Stimulated activated CD4-positive, alpha-beta T cell treated with anti-CD3 and anti-CD28 coated beads, TNF-alpha, amount 100 ng/mL, for 24 hours (primary cell): ENCODE results near the gene SLC17A9.

Experiments used
- DNase-seq, 3 experiments: peaks; one replicate each; pipeline ENCODE4 v3.0.0-alpha.2; 2020; ENCODE audit warnings: low read depth in 3 of 3

SLC17A9 gene

GRCh38 chr20:62968378-62969178 is 16.1 kb downstream of the SLC17A9 start:
- no peak for DNase-seq

DNA sequence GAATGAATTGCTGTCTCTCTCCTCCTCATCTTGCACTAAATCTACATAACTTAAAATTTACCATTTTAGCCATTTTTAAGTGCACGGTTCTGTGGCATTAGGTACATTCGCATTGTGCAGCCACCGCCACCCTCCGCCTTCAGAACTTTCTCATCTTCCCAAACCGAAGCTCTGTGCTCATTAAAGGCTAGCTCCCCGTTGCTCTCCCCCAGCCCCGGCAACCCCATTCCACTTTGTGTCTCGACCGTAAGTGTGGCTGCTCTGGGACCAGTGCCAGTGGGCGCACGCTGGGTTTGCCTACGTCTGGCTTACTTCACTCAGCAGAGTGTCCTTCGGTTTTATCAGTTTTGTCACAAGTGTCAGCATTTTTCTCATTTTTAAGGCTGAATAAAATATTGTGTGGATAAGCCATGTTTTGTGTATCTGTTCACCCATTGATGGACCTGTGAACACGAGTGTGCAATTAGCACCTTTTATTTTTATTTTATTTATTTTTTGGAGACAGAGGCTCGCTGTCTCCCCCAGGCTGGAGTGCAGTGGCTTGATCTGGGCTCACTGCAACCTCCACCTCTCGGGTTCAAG is 16.8 kb downstream of the SLC17A9 start:
- no peak for DNase-seq

DNA sequence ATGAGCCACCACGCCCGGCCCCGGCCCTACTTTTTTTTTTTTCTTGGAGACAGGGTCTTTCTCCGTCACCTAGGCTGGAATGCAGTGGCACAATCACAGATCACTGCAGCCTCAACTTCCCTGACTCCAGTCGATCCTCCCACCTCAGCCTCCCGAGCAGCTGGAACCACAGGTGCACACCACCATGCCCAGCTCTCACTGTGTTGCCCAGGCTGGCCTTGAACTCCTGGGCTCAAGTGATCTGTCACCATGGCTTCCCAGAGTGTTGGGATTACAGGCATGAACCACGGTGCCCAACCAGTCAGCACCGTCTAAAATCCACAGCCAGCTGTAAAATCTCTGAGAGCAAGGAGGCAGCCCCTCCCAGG is 17.4 kb downstream of the SLC17A9 start:
- no peak for DNase-seq

- DNase-seq, result no peak
These were observed 18.1 kb downstream of the SLC17A9 start for GRCh38 chr20:62970307-62971210.

GRCh38 chr20:62971211-62971949 is 18.9 kb downstream of the SLC17A9 start:
- no peak for DNase-seq

- DNase-seq, result peak; percentile 69 to 87 (median 70)
These were observed 19.7 kb downstream of the SLC17A9 start for GRCh38 chr20:62971950-62972844.

DNA sequence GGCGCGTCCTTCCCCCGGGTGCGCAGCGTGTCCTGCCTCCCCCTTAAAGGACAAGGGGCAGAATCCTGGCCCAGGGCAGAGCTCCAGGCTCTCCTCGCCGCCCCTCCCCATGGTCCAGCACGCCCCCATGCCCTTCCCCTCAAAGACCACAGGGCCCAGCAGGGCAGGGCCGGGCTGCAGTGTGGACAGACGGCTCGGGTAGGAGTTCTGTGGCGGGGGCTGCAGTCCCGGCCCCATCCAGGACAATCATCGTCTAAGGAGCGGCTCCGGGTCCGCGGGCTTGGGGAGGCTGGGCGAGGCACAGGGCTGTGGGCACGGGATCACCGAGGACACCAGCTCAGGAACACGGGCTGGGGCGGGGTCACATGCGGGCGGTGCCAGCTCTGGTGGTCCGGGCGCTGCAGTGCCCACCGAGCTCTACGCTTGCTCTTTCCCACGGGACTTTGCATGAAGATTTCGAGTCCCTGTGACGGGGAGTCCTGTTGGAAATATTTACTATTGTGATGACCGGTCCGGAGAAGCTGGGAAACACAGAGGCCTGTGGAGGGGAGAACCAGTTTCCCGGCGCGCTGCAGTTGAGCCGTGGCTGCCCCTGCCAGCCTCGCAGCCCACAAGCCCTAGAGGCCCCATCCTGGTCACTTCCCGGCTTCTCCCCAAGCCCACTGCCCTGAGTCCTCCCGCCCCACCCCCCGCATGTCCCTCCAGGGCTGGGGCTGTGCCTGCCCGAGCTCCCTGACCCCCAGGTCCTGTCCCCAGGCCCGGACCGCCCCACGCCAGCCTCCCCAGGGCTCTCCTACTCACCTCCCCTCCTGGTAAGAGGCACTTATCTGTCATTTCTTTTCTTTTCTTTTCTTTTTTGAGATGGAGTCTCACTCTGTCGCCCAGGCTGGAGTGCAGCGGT is 20.6 kb downstream of the SLC17A9 start:
- no peak for DNase-seq

DNA sequence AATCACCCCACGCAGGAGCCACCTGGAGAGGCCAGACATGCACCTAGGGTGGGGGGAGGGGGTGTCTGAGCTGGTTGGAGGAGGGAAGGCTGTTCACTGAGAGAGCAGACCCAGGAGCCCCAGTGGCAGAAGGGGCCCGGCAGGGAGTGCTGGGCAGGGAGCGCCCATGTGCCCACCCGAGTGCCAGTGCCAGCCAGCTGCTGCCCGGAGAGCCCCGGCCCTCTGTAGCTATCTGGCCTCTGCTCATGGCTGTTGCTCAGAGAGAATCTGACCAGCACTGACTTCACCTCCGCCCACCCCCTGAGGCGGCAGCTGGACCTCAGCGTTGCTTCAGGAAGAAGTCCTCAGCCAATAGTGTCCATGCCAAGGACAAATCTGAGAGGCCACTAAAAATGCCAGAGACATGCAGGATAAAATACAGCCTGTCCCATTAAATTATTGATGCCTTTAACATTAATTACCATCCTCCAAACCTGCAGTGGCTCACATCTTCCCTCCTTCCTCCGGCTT is 22.8 kb downstream of the SLC17A9 start:
- DNase-seq, result no peak

DNA sequence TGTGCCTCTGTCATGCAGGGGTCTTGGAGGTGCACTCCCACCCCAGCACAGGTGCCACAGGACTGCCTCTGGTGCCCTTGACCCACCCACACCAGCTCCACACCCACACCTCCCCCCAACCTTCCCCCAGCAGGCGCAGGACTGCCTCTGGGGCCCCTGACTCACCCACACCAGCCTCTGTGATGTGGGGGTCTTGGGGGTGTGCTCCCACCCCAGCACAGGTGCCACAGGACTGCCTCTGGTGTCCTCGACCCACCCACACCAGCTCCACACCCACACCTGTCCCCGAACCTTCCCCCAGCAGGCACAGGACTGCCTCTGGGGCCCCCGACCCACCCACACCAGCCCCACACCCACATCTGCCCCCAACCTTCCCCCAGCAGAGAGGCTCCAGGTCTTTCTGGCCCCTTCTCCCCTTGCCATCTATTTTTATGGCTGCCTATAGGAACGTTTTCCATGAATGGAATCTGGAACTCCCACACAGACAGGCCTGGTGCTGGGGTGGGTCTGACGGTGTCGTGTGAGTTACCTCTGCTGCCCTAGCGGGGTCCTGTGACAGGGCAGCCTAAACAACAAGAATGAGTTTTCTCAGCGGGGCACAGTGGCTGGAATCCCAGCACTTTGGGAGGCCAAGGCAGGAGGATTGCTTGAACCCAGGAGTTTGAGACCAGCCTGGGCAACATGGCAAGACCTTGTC is 23.5 kb downstream of the SLC17A9 start:
- DNase-seq, result no peak

DNA sequence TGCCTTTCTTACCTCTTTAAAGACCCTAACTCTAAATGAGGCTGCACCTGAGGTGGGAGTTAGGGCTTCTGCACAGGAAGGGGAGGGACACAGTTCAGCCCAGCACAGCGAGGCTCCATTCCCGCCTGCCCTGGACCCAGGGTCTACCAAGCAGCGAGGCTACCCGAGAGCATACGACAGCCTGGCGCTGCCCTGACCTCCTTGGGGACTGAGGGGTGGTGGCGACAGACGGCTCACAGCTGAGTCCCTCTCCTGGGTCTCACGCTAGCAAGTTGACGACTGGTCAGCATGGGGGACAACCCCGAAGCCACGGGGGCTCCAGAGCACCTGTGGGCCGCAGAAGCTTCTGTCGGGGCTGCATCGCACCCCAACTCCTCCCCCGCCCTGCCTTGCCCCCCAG is 24.4 kb downstream of the SLC17A9 start:
- DNase-seq, result no peak

DNA sequence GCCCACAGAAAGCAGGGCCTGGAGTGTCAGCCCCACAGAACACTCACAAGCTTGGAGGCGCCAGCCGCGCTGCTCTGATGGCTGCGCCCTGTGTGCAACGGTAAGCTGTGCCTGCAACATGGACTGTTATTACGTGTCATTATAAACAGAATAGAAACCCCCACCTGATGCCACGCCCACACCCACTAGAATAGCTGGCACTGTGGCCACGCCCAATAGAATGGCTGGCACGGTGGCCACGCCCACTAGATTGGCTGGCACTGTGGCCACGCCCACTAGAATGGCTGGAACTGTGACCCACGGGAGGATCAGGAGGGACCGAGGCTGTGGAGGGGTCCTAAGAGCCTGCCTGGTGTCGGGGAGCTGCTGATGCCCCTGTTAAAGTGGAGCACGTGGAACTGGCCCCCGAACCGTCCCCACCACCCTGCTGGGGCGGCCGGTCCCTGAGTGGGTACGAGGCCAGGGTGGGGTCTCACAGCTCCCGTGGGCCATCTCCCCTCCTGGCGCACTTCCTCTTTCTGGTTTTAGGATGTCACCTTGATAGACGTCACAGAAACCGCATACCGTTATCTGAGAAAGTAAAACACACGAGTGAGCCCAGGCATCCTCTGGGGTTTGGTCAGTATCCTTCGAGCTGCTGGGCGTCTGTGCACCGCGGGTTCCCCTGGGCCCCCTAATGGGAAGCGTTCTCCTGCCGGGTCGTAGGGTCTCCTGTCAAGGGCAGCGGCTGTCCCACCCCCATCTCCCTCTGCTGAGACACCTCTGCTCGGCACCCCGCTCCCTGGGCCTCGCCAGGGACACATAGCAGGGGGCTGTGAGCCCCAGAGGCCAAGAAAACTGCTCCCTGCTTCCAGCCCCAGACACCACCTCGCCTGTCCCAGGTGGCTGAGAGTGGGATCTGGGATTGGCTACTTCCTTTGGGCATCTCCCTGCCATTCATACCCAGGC is 25.4 kb downstream of the SLC17A9 start:
- peak; percentile 59 to 70 (median 62) for DNase-seq

- DNase-seq, result no peak
These were observed 26.0 kb downstream of the SLC17A9 start for GRCh38 chr20:62978561-62978943.

- no peak for DNase-seq
These were observed 26.8 kb downstream of the SLC17A9 start for GRCh38 chr20:62979310-62979709.

GRCh38 chr20:62979876-62980373 is 27.4 kb downstream of the SLC17A9 start:
- DNase-seq, result no peak

GRCh38 chr20:62980380-62980960 is 28.0 kb downstream of the SLC17A9 start:
- DNase-seq, result no peak

GRCh38 chr20:62980970-62981369 is 28.5 kb downstream of the SLC17A9 start:
- DNase-seq, result peak in 2 of 3 experiments; percentile 8 to 32
